ENCODE data around the gene PPP3CA. TPM values are rescaled to one million over a fixed set of nuclear protein-coding genes. Genes with fewer than 3 reads are reported as not detected.

PPP3CA gene
- total and polyA plus RNA-seq, 2 of the 13 experiments (the other 11 are each of a cell fraction or from before 2014, with no cell fraction given): 4.8 to 13.2 TPM

- H3K4me1 ChIP-seq (ENCODE audit: insufficient read depth, low read length): no peaks in the 10 kb centered on the region; the same call in 1 of the 2 replicates
- no peak overlapping the region for H2AFZ ChIP-seq (ENCODE audit: low read length)
- TF ChIP-seq AGO1 (IDR thresholded peaks at IDR 0.05; ENCODE audit: low read depth, low read length, poor library complexity, severe bottlenecking) (no peak), TEAD2 (CRISPR knock-in tag; IDR thresholded peaks at IDR 0.05) (no peak), BCL3 (CRISPR knock-in tag; IDR thresholded peaks at IDR 0.05) (no peak), HNF1B (CRISPR knock-in tag; IDR thresholded peaks at IDR 0.05) (no peak), THAP11 (CRISPR knock-in tag; IDR thresholded peaks at IDR 0.05) (no peak), CBFB (CRISPR knock-in tag; IDR thresholded peaks at IDR 0.05) (no peak), ZKSCAN5 (CRISPR knock-in tag; IDR thresholded peaks at IDR 0.05) (no peak), ZNF720 (CRISPR knock-in tag; IDR thresholded peaks at IDR 0.05) (no peak), ZBTB3 (CRISPR knock-in tag; IDR thresholded peaks at IDR 0.05; ENCODE audit: borderline replicate concordance, low read depth) (no peak), ZNF550 (CRISPR knock-in tag; IDR thresholded peaks at IDR 0.05; ENCODE audit: borderline replicate concordance) (no peak), HINFP (CRISPR knock-in tag; IDR thresholded peaks at IDR 0.05; ENCODE audit: low read depth) (no peak)
- DNase-seq (ENCODE audit: low spot score) (no peak), ATAC-seq (no peak), FAIRE-seq (no peak)
- ChIA-PET POLR2A (no interaction called here), CTCF (ENCODE audit: low intra/inter-chr PET ratio, low total read pairs) (no interaction called here)
- 97% methylated on average over 3 of the region's 3 CpGs for WGBS (ENCODE audit: low lambda C conversion rate)
- H3K9ac ChIP-seq (ENCODE audit: insufficient read depth, low read depth, low read length): no peak overlapping the region
- H3K27me3 ChIP-seq (ENCODE audit: control insufficient read depth in 1 of 2, insufficient read depth in 2 of 2, low read length in 2 of 2): no peaks in the 10 kb centered on the region
- no peak overlapping the region for H3K27ac ChIP-seq (ENCODE audit: extremely low read length, insufficient read depth, low read length)
- no peaks in the 10 kb centered on the region; the same call in 1 of the 2 replicates for H4K20me1 ChIP-seq (ENCODE audit: insufficient read depth, low read length)
- H3K36me3 ChIP-seq (replicated peaks in 1 of 2; ENCODE audit: control insufficient read depth in 1 of 2, insufficient read depth in 2 of 2, low read length in 2 of 2): peaks cover 0 to 1% of the 10 kb centered on the region in 2 experiments; a peak in 1 of 5 replicates
- in situ Hi-C loops (cut with HindIII; ENCODE audit: extremely low pct_ligation_motif_present, low pct_unique_long_range_greater_than_20kb): no loop called here
- H3K9me3 ChIP-seq (ENCODE audit: low read length): no peaks in the 10 kb centered on the region
- no peak overlapping the region for H3K4me2 ChIP-seq (ENCODE audit: low read depth, low read length)
- peaks cover 6% of the 10 kb centered on the region for H3K79me2 ChIP-seq (ENCODE audit: insufficient read depth, low read length)
- H3K4me3 ChIP-seq (replicated peaks in 1 of 3; ENCODE audit: insufficient read depth in 1 of 3, low read depth in 2 of 3, low read length in 3 of 3): no peak overlapping the region
- BruUV-seq (replicated peaks): no TSS peak
- intact Hi-C loops (cut with micrococcal nuclease; ENCODE audit: unreplicated experiment): no loop called here
Observed at GRCh38 chr4:101315786-101316185, 31.5 kb downstream of the PPP3CA start.
